ENCODE measurements around the gene RNF25. TPM values are rescaled to one million over a fixed set of nuclear protein-coding genes. Genes with fewer than 3 reads are reported as not detected.

The RNF25 gene, protein sequence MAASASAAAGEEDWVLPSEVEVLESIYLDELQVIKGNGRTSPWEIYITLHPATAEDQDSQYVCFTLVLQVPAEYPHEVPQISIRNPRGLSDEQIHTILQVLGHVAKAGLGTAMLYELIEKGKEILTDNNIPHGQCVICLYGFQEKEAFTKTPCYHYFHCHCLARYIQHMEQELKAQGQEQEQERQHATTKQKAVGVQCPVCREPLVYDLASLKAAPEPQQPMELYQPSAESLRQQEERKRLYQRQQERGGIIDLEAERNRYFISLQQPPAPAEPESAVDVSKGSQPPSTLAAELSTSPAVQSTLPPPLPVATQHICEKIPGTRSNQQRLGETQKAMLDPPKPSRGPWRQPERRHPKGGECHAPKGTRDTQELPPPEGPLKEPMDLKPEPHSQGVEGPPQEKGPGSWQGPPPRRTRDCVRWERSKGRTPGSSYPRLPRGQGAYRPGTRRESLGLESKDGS
- total RNA-seq (2022; extraction: Qiagen RNA extraction): 50.2 to 55.3 TPM (median 51.5 TPM) in 5 replicates

DNA sequence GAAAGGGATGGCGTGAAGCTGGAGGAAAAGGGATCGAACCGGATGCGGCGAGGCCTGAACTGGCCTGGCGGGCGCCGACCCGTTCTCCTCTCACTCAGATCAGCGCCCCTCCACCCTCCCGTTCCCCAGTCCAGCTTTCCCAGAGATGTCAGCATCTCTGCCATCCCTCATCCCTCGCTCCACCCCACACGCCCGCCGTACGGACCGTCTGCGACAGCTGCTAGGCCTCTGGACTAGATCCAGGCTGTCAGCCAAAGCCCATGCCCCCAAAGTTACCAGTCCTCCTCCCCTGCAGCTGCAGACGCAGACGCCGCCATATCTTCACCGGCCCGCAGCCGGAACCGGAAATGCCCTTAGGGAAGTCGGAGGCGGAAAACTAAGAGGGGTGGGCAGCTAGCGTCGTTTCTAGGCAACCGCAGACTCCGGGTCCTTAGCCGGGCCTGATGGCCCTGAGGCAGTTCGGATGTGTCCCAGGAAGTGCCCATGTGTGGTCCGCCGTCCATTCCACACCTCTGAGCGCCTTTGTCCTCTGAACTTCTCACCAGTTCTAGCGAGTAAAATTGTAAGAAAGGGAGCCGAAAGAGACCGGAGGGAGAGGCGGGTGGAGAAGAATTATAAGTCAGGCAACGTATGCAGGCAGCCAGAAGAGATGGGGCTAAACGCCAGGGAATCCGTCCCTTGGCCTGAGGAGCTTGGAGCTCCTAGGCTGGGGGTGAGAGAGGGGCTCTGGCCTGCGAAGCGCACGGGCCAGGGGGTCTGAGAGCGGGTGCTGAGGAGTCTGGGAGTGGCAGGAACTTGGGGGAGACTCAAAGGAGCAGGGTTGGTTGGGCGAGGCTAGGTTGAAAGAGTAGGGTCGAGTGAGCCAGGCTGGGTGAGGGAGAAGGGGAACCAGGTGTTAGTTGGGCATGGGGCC lies at the start of gene RNF25, which contains the start of gene STK36:
RNF25 (minus strand) TSS at position 349 of the 913 bp plus-strand sequence; CDS start at position 317, 32 bp downstream.
STK36 (plus strand) TSS at position 433 of the 913 bp plus-strand sequence. CDS start 744 bp downstream, outside the sequence.

DNA sequence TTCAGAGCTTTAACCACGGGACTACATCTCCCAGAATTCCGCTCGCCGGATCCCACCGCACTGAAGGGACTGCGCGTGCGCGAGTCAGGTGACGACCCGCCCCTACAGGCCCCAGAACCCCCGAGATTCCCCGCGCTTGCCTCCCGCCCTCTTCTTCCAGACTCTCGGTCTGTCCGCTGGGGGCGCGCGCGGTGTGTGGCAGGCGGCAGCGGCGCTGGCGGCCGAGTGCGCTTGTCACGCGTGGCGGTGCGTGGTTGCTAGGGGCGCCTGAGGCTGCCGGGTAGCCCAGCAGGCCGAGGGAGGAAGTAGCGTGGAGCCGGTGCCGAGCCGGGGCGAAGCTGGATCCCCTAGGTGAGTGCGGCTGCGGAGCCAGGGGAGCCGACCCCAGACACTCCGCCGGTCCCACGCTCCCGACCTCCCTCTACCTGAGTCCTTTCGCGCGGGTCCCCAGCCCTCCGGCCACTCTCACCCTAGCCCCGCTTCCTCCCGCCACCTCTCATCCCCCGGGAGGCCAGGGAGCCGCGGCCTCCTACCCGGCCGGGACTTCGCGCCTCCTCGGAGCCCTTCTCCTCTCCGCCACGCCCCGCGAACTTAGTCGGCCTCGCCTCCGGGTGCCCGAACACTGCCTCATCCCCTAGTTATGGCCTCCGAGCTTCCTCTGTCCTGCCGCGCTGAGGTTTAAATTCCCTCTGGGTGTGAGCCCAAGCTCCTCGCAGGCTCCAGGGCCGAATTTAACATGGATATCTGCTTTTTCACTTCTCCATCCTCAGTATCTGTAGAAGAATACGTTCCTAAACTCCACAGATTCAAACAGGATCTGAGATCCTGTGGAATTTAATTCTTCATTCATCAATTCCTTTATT lies 39.1 kb upstream of the RNF25 start, which contains the start of gene TTLL4:
TTLL4 (plus strand) TSS at position 149 of the 863 bp plus-strand sequence. CDS start 26,842 bp downstream, outside the sequence.

DNA sequence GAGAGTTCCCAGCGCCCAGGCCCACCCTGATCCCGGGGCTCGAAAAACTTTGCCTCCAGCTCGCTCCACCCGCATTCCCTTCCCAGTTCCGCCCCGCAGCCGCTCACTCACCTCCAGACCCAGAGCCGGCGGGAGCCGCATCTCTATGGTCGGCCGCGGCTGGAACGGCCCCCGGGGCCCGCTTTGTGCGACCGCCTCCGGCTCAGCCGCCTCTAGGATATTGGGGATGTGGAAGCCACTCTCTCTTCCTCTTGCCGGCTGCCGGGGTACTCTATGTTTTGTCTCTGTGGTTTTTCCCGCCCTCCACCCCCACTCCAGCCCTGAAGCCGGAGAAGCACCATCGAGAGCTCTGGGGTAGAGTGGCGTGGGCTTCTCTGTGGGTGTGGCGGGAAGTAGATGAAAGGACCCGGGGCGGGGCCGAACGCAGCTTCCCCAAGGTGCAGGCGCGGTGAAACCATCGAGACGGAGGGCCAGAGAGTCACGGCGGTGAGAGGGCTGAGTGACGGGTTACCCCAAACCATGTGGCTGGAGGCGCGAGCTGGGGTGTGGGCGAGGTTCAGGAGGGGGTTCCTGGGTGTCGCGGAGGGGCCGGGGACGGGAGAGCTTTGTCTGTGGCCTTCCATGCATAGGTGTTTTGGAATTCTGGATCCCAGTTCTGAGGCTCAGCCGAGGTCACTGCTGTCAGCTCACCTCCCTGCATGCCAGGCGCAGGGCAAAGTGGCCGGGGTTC lies 12.4 kb downstream of the RNF25 start, which contains the start of the genes BCS1L and ZNF142:
BCS1L (plus strand) TSS at position 426 of the 730 bp plus-strand sequence. CDS start 1,305 bp downstream, outside the sequence.
ZNF142 (minus strand) TSS at position 366 of the 730 bp plus-strand sequence. CDS start 3,194 bp downstream, outside the sequence.

Other genes starting within 250 kb of the RNF25 start
- 4.3 to 6.4 TPM (median 4.9 TPM) in 5 replicates for gene USP37, start 103.7 kb downstream of the RNF25 start, total RNA-seq (2022; extraction: Qiagen RNA extraction)
- gene CNOT9, start 103.2 kb downstream of the RNF25 start, total RNA-seq (2022; extraction: Qiagen RNA extraction): 39.2 to 43.7 TPM (median 41.6 TPM) in 5 replicates
- 0.29 to 0.56 TPM (median 0.39 TPM) in 5 replicates for gene PLCD4, start 64.1 kb downstream of the RNF25 start, total RNA-seq (2022; extraction: Qiagen RNA extraction)
- gene ZNF142, start 12.4 kb downstream of the RNF25 start, total RNA-seq (2022; extraction: Qiagen RNA extraction): 12.7 to 19.0 TPM (median 17.1 TPM) in 5 replicates
- 40.0 to 53.1 TPM (median 43.5 TPM) in 5 replicates for gene BCS1L, start 12.3 kb downstream of the RNF25 start, total RNA-seq (2022; extraction: Qiagen RNA extraction)
- gene STK36, start 84 bp upstream of the RNF25 start, total RNA-seq (2022; extraction: Qiagen RNA extraction): 9.1 to 12.7 TPM (median 12.4 TPM) in 5 replicates
- gene TTLL4, start 38.8 kb upstream of the RNF25 start, total RNA-seq (2022; extraction: Qiagen RNA extraction): 24.1 to 32.8 TPM (median 24.6 TPM) in 5 replicates
- gene CYP27A1, start 110.1 kb upstream of the RNF25 start, total RNA-seq (2022; extraction: Qiagen RNA extraction): 0.14 to 0.16 TPM (median 0.15 TPM) in 3 of 5 replicates, not detected in the others
- not detected in 5 replicates for gene PRKAG3, start 159.8 kb upstream of the RNF25 start, total RNA-seq (2022; extraction: Qiagen RNA extraction)
- 0.12 to 0.29 TPM (median 0.19 TPM) in 5 replicates for gene WNT6, start 187.8 kb upstream of the RNF25 start, total RNA-seq (2022; extraction: Qiagen RNA extraction)
- 0.10 to 0.16 TPM (median 0.12 TPM) in 4 of 5 replicates, not detected in the other for gene WNT10A, start 208.8 kb upstream of the RNF25 start, total RNA-seq (2022; extraction: Qiagen RNA extraction)